HepG2 (cell line): ENCODE data around the gene SELENOW. TPM values are rescaled to one million over a fixed set of nuclear protein-coding genes. Genes with fewer than 3 reads are reported as not detected.

ENCODE experiments used
- AKAP8 ChIP-seq: sonication (generic); formaldehyde crosslinking; IDR thresholded peaks from 2 replicates; pipeline ENCODE4 v1.5.1; 2020; ENCODE audit warnings: mild to moderate bottlenecking, missing genetic modification reagents
- FOXK1 ChIP-seq: sonication (generic); formaldehyde crosslinking; IDR thresholded peaks from 2 replicates; pipeline ENCODE4 v1.4.0; 2020; ENCODE audit warnings: low read depth, missing genetic modification reagents, borderline replicate concordance
- GABPA ChIP-seq, 2 experiments: IDR thresholded peaks; 2 replicates each; pipeline ENCODE4 v1.6.1; 2011 to 2016; ENCODE audit warnings: low read depth in 2 of 2, low read length in 1 of 2, missing biosample characterization in 1 of 2, missing genetic modification characterization in 1 of 2
- RBM22 ChIP-seq: fragments of 200-400 bp; formaldehyde crosslinking; optimal IDR thresholded peaks from 2 replicates; pipeline ENCODE3; 2017; ENCODE audit warnings: mild to moderate bottlenecking, low read length, moderate library complexity
- SIN3A ChIP-seq: IDR thresholded peaks from 2 replicates; pipeline ENCODE4 v1.6.1; 2011; ENCODE audit warnings: low read depth, mild to moderate bottlenecking, control low read depth, low read length, borderline replicate concordance
- ZBTB8A ChIP-seq: sonication (generic); formaldehyde crosslinking; IDR thresholded peaks from 2 replicates; pipeline ENCODE4 v1.4.0; 2020; ENCODE audit warnings: mild to moderate bottlenecking, low read depth, missing genetic modification reagents, borderline replicate concordance
- ZFP36L1 ChIP-seq: sonication (generic); formaldehyde crosslinking; IDR thresholded peaks from 2 replicates; pipeline ENCODE4 v1.8.0; 2022; ENCODE audit warnings: mild to moderate bottlenecking, missing genetic modification reagents, moderate library complexity
- ZFP41 ChIP-seq: sonication (generic); formaldehyde crosslinking; IDR thresholded peaks from 2 replicates; pipeline ENCODE4 v1.4.0; 2020; ENCODE audit warnings: mild to moderate bottlenecking, missing genetic modification reagents, borderline replicate concordance
- ZMYM3 ChIP-seq: sonication (generic); formaldehyde crosslinking; IDR thresholded peaks from 2 replicates; pipeline ENCODE4 v1.5.1; 2020; ENCODE audit warnings: mild to moderate bottlenecking, missing genetic modification reagents
- ZNF34 ChIP-seq: sonication (generic); formaldehyde crosslinking; IDR thresholded peaks from 2 replicates; pipeline ENCODE4 v1.4.0; 2020; ENCODE audit warnings: mild to moderate bottlenecking, missing genetic modification reagents, borderline replicate concordance
- ZNF703 ChIP-seq: sonication (generic); formaldehyde crosslinking; IDR thresholded peaks from 2 replicates; pipeline ENCODE4 v1.5.1; 2020; ENCODE audit warnings: missing genetic modification reagents, mild to moderate bottlenecking, moderate library complexity, borderline replicate concordance
- ZNF768 ChIP-seq: sonication (generic); formaldehyde crosslinking; IDR thresholded peaks from 2 replicates; pipeline ENCODE4 v1.4.0; 2020; ENCODE audit warnings: missing genetic modification reagents
- polyA plus RNA-seq, 8 experiments: library from polyadenylated mRNA; depleted of rRNA in 3 of 8; stranded (reverse) in 7 of 8; unstranded in 1 of 8; fragments of >200 nt; fragmentation: Illumina TruSeq in 4 of 8; extraction: Trizol in 4 of 8; gene quantifications; 2 replicates each; pipeline versions ENCODE4 v1.2.1 to v1.2.3, GENCODE V29; 2011 to 2016; ENCODE audit warnings: low read depth in 4 of 8, missing spikeins in 1 of 8, mixed read lengths in 1 of 8; ENCODE audit not compliant: insufficient read depth in 1 of 8
- total RNA-seq, 5 experiments: library from RNA; depleted of rRNA; stranded (reverse); fragments of >200 nt; fragmentation: Illumina TruSeq; extraction: Trizol; gene quantifications; 2 replicates each; pipeline ENCODE4 v1.2.3, GENCODE V29; 2016; ENCODE audit warnings: low read depth in 1 of 5
- TF ChIP-seq, protein P1 (sequence below): IDR thresholded peaks from 2 replicates; pipeline ENCODE4 v1.4.0; 2020; ENCODE audit warnings: mild to moderate bottlenecking, missing genetic modification reagents
- TF ChIP-seq, protein P2 (sequence below): sonication (generic); formaldehyde crosslinking; IDR thresholded peaks from 2 replicates; pipeline ENCODE4 v1.4.0; 2020; ENCODE audit warnings: mild to moderate bottlenecking, missing genetic modification reagents

Gene SELENOW
- total and polyA plus RNA-seq, 2 of the 13 experiments (the other 11 are each of a cell fraction or from before 2014, with no cell fraction given): 50.3 to 64.7 TPM

DNA sequence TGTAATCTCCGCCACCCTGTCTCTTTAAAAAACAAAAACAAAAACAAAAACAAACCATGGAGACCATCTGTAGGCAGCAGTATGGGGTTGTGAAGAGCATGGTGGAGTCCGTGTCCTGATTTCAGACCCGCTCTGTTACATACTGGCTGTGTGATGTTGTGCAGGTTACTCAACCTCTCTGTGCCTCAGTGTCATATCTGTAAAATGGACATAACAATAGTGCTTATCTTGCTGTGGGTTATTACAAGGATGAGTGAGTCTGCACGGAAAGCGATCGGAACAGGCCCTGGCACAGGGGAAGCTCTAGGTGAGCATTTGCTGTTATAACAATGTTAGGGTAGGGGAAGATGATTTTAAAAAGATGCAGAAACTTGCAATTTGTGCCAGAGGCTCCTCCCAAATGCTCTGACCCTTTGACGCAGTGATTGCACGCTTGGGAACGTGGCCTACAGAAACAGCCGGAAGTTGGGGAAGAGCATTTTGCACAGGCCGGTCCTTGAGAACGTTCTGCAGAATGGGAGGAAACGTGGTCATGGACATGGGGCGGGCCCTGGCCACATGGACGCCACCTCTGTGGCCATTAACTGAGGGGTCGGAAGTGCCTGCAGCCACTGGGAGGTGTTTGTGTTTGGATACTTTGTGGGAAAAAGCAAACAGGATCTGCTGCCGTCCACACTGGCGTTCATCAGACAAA lies 15.7 kb upstream of the SELENOW start (continued):
- TF ChIP-seq ZNF703 (CRISPR knock-in tag) (no peak), ZNF768 (CRISPR knock-in tag) (peak; percentile 90), ZBTB8A (CRISPR knock-in tag) (no peak), ZNF34 (no peak), SIN3A (no peak), AKAP8 (CRISPR knock-in tag) (no peak), FOXK1 (no peak), ZMYM3 (CRISPR knock-in tag) (peak; percentile 70), GABPA (IDR thresholded peaks at IDR 0.05; ENCODE audit: low read depth, low read length) (no peak), GABPA (CRISPR knock-in tag; IDR thresholded peaks at IDR 0.05; ENCODE audit: low read depth) (peak; percentile 55; the same call in 1 of the 2 replicates), ZFP36L1 (CRISPR knock-in tag) (no peak), ZFP41 (no peak), RBM22 (no peak)
- TF ChIP-seq, protein P1, sequence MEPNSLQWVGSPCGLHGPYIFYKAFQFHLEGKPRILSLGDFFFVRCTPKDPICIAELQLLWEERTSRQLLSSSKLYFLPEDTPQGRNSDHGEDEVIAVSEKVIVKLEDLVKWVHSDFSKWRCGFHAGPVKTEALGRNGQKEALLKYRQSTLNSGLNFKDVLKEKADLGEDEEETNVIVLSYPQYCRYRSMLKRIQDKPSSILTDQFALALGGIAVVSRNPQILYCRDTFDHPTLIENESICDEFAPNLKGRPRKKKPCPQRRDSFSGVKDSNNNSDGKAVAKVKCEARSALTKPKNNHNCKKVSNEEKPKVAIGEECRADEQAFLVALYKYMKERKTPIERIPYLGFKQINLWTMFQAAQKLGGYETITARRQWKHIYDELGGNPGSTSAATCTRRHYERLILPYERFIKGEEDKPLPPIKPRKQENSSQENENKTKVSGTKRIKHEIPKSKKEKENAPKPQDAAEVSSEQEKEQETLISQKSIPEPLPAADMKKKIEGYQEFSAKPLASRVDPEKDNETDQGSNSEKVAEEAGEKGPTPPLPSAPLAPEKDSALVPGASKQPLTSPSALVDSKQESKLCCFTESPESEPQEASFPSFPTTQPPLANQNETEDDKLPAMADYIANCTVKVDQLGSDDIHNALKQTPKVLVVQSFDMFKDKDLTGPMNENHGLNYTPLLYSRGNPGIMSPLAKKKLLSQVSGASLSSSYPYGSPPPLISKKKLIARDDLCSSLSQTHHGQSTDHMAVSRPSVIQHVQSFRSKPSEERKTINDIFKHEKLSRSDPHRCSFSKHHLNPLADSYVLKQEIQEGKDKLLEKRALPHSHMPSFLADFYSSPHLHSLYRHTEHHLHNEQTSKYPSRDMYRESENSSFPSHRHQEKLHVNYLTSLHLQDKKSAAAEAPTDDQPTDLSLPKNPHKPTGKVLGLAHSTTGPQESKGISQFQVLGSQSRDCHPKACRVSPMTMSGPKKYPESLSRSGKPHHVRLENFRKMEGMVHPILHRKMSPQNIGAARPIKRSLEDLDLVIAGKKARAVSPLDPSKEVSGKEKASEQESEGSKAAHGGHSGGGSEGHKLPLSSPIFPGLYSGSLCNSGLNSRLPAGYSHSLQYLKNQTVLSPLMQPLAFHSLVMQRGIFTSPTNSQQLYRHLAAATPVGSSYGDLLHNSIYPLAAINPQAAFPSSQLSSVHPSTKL (CRISPR knock-in tag): no peak
- TF ChIP-seq, protein P2, sequence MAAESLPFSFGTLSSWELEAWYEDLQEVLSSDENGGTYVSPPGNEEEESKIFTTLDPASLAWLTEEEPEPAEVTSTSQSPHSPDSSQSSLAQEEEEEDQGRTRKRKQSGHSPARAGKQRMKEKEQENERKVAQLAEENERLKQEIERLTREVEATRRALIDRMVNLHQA (CRISPR knock-in tag): no peak
- TF ChIP-seq, all 625 proteins: peak for 8
